HG03280 (cell line): ENCODE measurements around the gene VTCN1.
"Not testable (repeated sequence)": the region's sequence is repeated elsewhere in the genome, so short reads cannot be mapped to it uniquely, and the experiment has no call there.

ENCODE experiments used
- ATAC-seq: cut with Tn5 transposase; IDR thresholded peaks from one replicate; pipeline ENCODE4 v1.9.1; 2021; ENCODE audit warnings: mild to moderate bottlenecking, moderate library complexity; ENCODE audit not compliant: unreplicated experiment

Gene VTCN1

DNA sequence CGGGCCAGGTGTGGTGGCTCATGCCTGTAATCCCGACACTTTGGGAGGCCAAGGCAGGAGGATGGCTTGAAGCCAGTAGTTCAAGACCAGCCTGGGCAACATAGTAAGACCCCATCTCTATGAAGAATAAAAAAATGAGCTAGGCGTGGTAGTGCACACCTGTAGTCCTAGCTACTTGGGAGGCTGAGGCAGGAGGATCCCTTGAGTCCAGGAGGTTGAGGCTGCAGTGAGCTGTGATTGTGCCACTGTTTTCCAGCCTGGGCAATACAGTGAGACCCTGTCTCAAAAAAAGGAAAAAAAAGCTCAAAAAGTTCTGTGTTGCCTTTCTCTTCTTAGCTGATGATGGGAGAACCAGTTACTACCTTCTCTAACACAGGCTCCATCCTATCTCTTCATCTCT is 108.9 kb downstream of the VTCN1 start:
- ATAC-seq = not testable (repeated sequence)

DNA sequence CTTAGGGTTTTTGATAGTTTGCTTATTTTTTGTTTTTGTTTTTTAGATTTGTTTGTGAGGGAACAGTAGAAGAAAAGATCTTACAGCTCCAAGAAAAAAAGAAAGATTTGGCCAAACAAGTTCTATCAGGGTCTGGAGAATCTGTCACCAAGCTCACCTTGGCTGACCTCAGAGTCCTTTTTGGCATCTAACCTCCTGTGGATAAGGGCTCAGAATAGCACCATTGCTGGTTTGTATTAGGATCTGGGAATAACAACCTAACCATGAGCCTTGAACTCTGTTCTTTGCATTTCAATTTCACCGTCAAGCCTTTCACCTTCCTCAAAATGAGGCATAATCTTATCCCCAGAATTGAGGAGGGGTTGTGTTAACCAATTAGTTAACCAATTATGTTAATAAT is 109.4 kb downstream of the VTCN1 start:
- no peak for ATAC-seq

DNA sequence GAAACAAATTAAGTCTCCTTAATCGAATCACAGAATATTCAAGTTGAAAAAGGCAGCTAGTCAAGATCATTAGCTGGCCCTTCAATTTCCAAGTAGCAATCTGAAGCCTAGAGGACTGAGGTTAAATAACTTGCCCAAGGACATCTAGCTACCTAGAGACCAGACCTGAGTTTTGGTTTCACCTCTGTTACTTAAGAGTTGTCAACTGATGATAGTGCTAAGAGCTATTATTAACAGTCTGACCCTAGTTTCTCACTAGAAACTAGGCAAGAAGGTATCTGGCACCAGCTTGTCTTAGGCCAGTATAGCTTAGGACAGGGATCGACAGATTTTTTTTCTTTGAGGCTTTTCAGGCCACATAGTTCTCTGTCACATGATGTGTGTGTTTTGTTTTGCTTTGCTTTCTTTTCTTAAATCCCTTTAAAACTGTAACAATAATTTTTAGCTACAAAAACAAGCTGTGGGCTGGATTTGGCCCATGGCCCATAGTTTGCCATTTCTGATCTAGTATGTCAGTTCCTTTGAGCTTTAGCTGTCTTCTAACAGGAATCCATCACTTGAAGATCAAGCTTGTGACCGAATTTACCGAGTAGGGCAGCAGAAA is 112.3 kb downstream of the VTCN1 start:
- ATAC-seq = no peak

DNA sequence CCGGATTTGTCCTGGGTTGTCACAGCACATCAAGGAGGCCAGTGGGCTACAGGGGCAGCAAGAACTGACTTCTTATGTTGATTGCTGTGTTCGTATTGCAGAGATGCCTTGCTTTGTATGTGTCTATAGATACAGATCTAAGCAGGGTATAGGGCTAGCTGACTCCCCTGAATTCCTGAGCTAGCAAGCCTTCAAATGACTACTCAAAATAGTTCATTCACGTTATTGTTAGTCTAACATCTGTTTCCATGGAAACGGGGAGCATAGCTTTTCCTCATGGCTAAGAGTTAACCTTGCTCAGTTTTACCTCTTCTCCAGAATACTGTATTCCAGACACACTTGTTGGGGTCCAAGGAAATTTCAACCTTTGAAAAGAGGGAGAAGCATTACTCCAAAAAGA is 113.3 kb downstream of the VTCN1 start:
- no peak for ATAC-seq

- no peak for ATAC-seq
Observed at GRCh38 chr1:117096951-117097408, 113.7 kb downstream of the VTCN1 start.

- no peak for ATAC-seq
Observed at GRCh38 chr1:117094841-117095604, 115.7 kb downstream of the VTCN1 start.

DNA sequence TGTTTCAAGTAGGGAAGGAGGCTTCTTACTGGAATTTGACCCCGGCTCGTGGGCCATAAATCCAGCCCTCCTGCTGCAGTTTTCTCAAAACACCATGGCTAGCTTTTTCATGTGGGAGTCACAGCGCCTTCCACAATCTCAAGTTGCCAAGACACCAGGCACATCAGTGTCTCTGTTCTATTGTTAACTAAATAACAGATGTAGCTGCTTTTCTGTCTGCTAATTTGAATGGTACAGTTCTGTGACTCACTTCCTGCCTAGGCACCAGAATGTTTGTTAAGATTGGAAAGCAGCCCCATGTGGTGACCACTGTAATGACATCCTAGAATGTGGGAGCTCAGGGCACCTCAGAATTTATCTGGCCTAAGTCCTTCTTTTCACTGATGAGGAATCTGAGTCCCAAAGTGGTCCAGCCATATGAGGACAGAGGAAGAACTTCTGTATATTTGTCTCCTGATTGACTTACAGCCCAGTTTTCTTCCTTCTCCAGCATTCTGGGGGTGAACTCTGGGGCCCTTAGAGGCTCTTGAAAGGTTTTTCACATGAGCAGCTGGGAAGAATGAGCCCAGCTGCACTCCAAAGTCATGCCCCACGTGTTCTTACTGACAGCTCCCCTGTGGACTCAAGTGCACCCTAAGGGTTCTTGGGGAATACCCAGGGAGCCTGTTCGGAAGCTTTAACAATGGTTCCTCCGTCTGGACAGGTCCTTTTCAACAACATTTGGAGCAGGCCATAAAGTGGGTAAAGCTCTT is 116.7 kb downstream of the VTCN1 start:
- peak; percentile 76 for ATAC-seq
